Posterior cingulate gyrus (tissue), 11 donors: ENCODE data around the gene LRRC23.

ENCODE experiments used
- DNase-seq, 10 donors: peaks; one replicate each; pipeline versions ENCODE4 v3.0.0 to v3.0.0-alpha.2; 2020 to 2021; ENCODE audit warnings: mixed read lengths in 3 of 10
- intact Hi-C: fragments of 100-400 bp; cut with DNase I; formaldehyde crosslinking; loops from one replicate; pipeline ENCODE4 v1.15.1; 2023

LRRC23 gene

GRCh38 chr12:6939191-6939540 is 34.5 kb downstream of the LRRC23 start:
- DNase-seq, result no peak
- intact Hi-C loops, result loop anchor here (2.0 kb wide), 1 partner anchor 30 kb away; no protein-coding TSS in a partner anchor

- DNase-seq, result peak in 3 of 10 donors; percentile 33 to 72 (median 58)
- intact Hi-C loops, result loop anchor here (10.0 kb wide), 1 partner anchor 174 kb away; no protein-coding TSS in a partner anchor
Observed at GRCh38 chr12:6941267-6941666, 36.6 kb downstream of the LRRC23 start.

GRCh38 chr12:6941782-6942181 is 37.2 kb downstream of the LRRC23 start:
- intact Hi-C loops, result loop anchor here (10.0 kb wide), 1 partner anchor 173 kb away; no protein-coding TSS in a partner anchor
- DNase-seq, result peak in 2 of 10 donors; percentile 33

- DNase-seq, result peak in 2 of 10 donors; percentile 23 to 70
- intact Hi-C loops, result loop anchor here (10.0 kb wide), 1 partner anchor 173 kb away; no protein-coding TSS in a partner anchor
Observed at GRCh38 chr12:6942331-6942665, 37.7 kb downstream of the LRRC23 start.

- intact Hi-C loops, result loop anchor here (10.0 kb wide), 1 partner anchor 171 kb away; no protein-coding TSS in a partner anchor
- peak; percentile 78 to 98 (median 89) for DNase-seq
Observed at GRCh38 chr12:6943389-6943721, 38.7 kb downstream of the LRRC23 start.

- intact Hi-C loops, result loop anchor here (1.0 to 10.0 kb wide), 3 partner anchors 21 to 245 kb away; partner anchors contain the start of gene PEX5
- peak; percentile 54 to 94 (median 68) for DNase-seq
Observed at GRCh38 chr12:6943722-6944380, 39.2 kb downstream of the LRRC23 start, which contains the start of the genes C12orf57 and RNU7-1. C12orf57 (plus strand) TSS chr12:6944022; CDS start chr12:6944122, 100 bp downstream. RNU7-1 (plus strand) TSS chr12:6943816.

GRCh38 chr12:6944381-6945186 is 40.0 kb downstream of the LRRC23 start:
- peak; percentile 87 to 99 (median 93) for DNase-seq
- intact Hi-C loops, result loop anchor here (1.0 to 10.0 kb wide), 3 partner anchors 21 to 244 kb away; partner anchors contain the start of gene PEX5

- DNase-seq, result peak in 3 of 10 donors; percentile 41 to 71 (median 59)
- intact Hi-C loops, result loop anchor here (2.0 to 10.0 kb wide), 2 partner anchors 169 to 243 kb away; partner anchors contain the start of gene PEX5
Observed at GRCh38 chr12:6945613-6946012, 41.0 kb downstream of the LRRC23 start.

- peak in 3 of 10 donors; percentile 75 to 86 (median 80) for DNase-seq
- intact Hi-C loops, result loop anchor here (10.0 kb wide), 1 partner anchor 169 kb away; no protein-coding TSS in a partner anchor
Observed at GRCh38 chr12:6946033-6946919, 41.7 kb downstream of the LRRC23 start.

GRCh38 chr12:6946920-6947374 is 42.3 kb downstream of the LRRC23 start:
- intact Hi-C loops, result loop anchor here (10.0 kb wide), 1 partner anchor 168 kb away; no protein-coding TSS in a partner anchor
- peak in 2 of 10 donors; percentile 14 to 55 for DNase-seq

- intact Hi-C loops, result loop anchor here (10.0 kb wide), 1 partner anchor 167 kb away; no protein-coding TSS in a partner anchor
- DNase-seq, result peak in 3 of 10 donors; percentile 33 to 61 (median 39)
Observed at GRCh38 chr12:6947615-6948014, 43.0 kb downstream of the LRRC23 start.

- intact Hi-C loops, result loop anchor here (10.0 kb wide), 1 partner anchor 166 kb away; no protein-coding TSS in a partner anchor
- peak in 3 of 10 donors; percentile 49 to 78 (median 66) for DNase-seq
Observed at GRCh38 chr12:6948873-6949594, 44.4 kb downstream of the LRRC23 start.

GRCh38 chr12:6950401-6950801 is 45.8 kb downstream of the LRRC23 start:
- intact Hi-C loops, result no loop called here
- peak in 3 of 10 donors; percentile 8 to 50 (median 32) for DNase-seq

GRCh38 chr12:6950811-6951540 is 46.4 kb downstream of the LRRC23 start, which contains the start of gene PTPN6:
PTPN6 (plus strand) TSS chr12:6951356; CDS start chr12:6951513, 157 bp downstream.
- peak in 4 of 10 donors; percentile 30 to 88 (median 81) for DNase-seq

GRCh38 chr12:6951551-6952120 is 47.0 kb downstream of the LRRC23 start:
- intact Hi-C loops, result no loop called here
- peak in 3 of 10 donors; percentile 51 to 84 (median 72) for DNase-seq

More at GRCh38 chr12:6950811-6951540, 46.4 kb downstream of the LRRC23 start, which contains the start of gene PTPN6:
- intact Hi-C loops, result no loop called here

- DNase-seq, result peak in 3 of 10 donors; percentile 47 to 73 (median 60)
- intact Hi-C loops, result no loop called here
Observed at GRCh38 chr12:6952121-6952862, 47.7 kb downstream of the LRRC23 start.
